ENCODE measurements around the gene CHMP5.

The CHMP5 gene

GRCh38 chr9:33329117-33329563 is 64.3 kb downstream of the CHMP5 start:
- Histone ChIP-seq H3K4me3 (ENCODE audit: low read depth, low read length) (no peak overlapping the region), H3K27me3 (no peaks in the 10 kb centered on the region), H3K9me3 (no peaks in the 10 kb centered on the region), H3K4me1 (no peaks in the 10 kb centered on the region), H3K36me3 (peaks cover 64% of the 10 kb centered on the region)
- DNase-seq: no peak
- TF ChIP-seq CTCF (IDR thresholded peaks at IDR 0.05; ENCODE audit: low read depth, low read length): no peak

- Histone ChIP-seq H3K4me1 (no peaks in the 10 kb centered on the region), H3K4me3 (ENCODE audit: low read depth, low read length) (no peak overlapping the region), H3K27me3 (no peaks in the 10 kb centered on the region), H3K9me3 (no peaks in the 10 kb centered on the region), H3K36me3 (peaks cover 66% of the 10 kb centered on the region)
- no peak for DNase-seq
- no peak for TF ChIP-seq CTCF (IDR thresholded peaks at IDR 0.05; ENCODE audit: low read depth, low read length)
These were observed 65.1 kb downstream of the CHMP5 start for GRCh38 chr9:33329979-33330378.

GRCh38 chr9:33331377-33331891 is 66.6 kb downstream of the CHMP5 start:
- H3K36me3 ChIP-seq: peaks cover 68% of the 10 kb centered on the region
- no peak for TF ChIP-seq CTCF (IDR thresholded peaks at IDR 0.05; ENCODE audit: low read depth, low read length)

More at GRCh38 chr9:33331377-33331891, 66.6 kb downstream of the CHMP5 start:
- Histone ChIP-seq H3K27me3 (no peaks in the 10 kb centered on the region), H3K4me3 (ENCODE audit: low read depth, low read length) (no peak overlapping the region), H3K4me1 (no peaks in the 10 kb centered on the region), H3K9me3 (no peaks in the 10 kb centered on the region)
- DNase-seq: no peak
